KOPT-K1 (cell line): ENCODE results near the gene IFT25.
A peak's percentile ranks its signal among the peaks of the same experiment; 100 is the strongest.

Experiments used
- H3K27ac ChIP-seq: fragments of 200-600 bp; sonication (generic); 2 replicates; pipeline ENCODE4 v1.5.1; 2016; ENCODE audit warnings: antibody characterized with exemption, mild to moderate bottlenecking, low read depth, low read length; ENCODE audit not compliant: poor library complexity, severe bottlenecking
- H3K36me3 ChIP-seq: fragments of 200-600 bp; sonication (generic); 2 replicates; pipeline ENCODE4 v1.5.1; 2017; ENCODE audit warnings: antibody characterized with exemption, mild to moderate bottlenecking, low read length, moderate library complexity; ENCODE audit not compliant: insufficient read depth
- H3K9me3 ChIP-seq: fragments of 200-600 bp; sonication (generic); 2 replicates; pipeline ENCODE4 v1.5.1; 2017; ENCODE audit warnings: antibody characterized with exemption, low read length, mild to moderate bottlenecking; ENCODE audit not compliant: insufficient read depth, poor library complexity, severe bottlenecking

Gene IFT25

DNA sequence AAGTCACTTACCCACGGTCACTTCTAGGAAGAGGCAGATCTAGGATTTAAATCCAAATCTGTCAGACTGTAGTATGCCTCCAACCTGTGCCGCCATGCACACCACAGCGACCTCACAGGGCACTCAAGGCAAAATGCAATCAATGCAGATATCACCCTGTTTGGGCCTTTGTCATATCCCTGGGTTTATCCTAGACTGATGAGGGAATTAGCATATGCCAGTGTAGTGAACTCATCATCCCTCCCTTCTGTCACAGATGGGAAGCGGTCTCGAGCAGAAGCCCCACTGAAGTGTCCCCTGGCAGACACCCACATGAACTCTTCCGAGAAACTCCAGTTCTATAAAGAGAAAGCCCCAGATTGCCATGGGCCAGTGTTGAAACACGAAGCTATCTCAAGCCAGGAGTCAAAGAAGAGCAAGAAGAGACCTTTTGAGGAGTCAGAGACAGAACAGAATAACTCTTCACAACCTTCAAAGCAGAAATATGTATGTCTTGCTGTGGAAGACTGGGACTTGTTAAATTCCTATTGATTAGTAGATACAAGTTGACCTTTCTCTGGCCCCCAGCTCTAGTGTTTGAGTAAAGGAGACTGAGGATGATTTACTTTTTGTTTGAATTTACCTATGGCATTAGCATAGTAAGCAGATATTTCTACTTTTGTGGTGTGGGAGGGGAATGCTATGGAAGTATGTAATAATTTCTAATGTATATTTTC is 22.1 kb upstream of the IFT25 start:
- Histone ChIP-seq H3K9me3 (no peaks in the 10 kb centered on the region), H3K27ac (no peak overlapping the region), H3K36me3 (peaks cover 85% of the 10 kb centered on the region)

DNA sequence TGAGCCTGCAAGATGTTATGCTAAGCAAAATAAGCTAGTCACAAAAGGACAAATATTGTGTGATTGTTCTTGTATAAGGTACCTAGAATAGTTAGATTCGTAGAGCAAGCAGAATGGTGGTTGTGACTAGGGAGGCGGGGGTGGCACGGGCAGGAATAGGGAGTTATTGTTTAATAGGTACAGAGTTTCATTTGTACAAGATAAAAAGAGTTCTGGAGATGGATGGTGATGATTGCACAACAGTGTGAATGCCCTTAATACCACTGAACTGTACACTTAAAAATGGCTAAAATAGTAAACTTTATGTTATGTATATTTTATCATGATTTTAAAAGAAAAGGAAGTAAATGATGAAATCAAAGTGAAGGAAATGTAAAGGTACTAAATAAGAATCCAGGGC is 21.3 kb upstream of the IFT25 start:
- no peak overlapping the region for H3K27ac ChIP-seq
- H3K36me3 ChIP-seq = peaks cover 91% of the 10 kb centered on the region
- no peaks in the 10 kb centered on the region for H3K9me3 ChIP-seq

DNA sequence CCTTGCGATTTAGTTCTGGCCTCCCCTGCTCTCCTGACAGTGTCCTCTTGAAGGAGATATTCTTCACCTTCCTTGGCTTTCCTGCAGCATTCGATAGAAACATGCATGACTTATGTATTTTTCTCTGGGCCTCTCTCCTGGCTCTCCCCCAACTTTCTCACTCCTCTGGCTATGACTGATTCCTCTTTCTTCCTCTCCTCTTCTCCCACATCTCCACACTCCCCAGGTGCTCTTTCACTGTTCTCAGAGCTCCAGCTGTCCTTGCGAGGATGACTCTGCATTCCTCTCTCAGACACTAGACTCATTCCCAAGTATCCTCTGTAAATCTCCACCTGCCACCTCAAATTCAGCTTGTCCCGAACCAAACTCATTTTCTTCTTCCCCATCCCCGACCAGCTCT is 18.6 kb upstream of the IFT25 start:
- Histone ChIP-seq H3K9me3 (no peaks in the 10 kb centered on the region), H3K27ac (no peak overlapping the region), H3K36me3 (peaks cover 89% of the 10 kb centered on the region)

DNA sequence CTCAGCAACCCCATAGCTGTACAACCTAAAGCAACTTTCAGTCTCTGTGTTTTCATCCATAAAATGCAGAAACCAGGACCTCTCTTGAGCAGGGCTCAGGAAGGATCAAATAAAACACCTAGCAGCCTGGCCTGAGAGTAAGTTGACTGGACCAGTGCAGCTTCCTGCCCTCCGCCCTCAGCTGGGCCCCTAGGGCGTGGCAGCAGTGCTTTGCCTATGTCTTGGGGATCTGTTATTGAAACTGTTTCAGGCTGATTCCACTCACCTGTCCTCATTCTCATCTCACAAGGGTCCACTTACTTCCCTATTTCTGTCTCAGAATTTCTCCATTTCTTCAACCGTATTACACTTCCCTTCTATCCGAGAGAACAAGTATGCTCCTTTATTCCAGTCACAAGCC is 18.0 kb upstream of the IFT25 start:
- Histone ChIP-seq H3K36me3 (peaks cover 87% of the 10 kb centered on the region), H3K9me3 (no peaks in the 10 kb centered on the region), H3K27ac (no peak overlapping the region)

DNA sequence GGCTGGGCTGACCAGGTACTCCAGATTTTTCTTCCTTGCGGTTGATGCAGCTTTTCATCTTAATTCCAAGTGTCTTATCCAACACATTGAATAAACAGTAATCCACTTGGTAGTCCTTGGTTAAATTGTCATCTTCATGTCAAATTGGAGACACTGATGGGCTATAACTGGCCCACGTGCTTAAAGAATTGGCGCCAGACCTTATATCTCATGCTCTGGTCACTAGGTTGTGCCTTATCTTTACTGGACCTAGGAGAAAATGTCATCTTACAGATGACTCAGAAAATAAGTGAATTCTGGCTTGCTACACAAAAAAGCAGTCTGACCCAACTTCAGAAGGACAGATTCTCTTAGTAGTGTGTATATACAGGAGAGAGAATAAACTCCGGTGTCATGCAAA is 16.9 kb upstream of the IFT25 start:
- H3K27ac ChIP-seq = no peak overlapping the region
- no peaks in the 10 kb centered on the region for H3K9me3 ChIP-seq
- H3K36me3 ChIP-seq = peaks cover 78% of the 10 kb centered on the region

DNA sequence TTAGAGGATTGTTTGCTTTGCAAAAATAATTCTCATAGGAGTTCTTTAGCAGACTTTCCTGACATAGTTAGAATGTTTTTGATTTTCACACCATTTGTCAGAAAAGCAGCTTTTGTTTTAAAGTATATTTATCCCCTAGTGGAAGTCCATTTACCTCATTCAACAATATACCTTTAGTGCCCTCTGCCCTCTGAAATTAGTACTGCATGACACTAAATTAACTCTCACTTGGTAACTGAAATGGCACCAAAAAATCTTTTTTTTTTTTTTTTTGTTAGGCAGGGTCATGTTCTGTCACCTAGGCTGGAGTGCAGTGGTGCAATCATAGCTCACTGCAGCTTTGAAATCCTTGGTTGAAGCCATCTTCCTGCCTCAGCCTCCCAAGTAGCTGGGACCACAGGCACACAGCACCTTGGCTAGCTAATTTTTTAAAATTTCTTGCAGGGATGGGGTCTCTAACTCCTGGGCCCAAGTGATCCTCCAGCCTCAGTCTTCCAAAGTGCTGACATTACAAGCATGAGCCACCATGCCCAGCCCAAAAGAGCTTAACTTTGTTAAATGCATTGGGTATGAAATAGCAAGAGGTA is 14.3 kb upstream of the IFT25 start:
- H3K27ac ChIP-seq = no peak overlapping the region
- H3K9me3 ChIP-seq = no peaks in the 10 kb centered on the region
- peaks cover 67% of the 10 kb centered on the region for H3K36me3 ChIP-seq

DNA sequence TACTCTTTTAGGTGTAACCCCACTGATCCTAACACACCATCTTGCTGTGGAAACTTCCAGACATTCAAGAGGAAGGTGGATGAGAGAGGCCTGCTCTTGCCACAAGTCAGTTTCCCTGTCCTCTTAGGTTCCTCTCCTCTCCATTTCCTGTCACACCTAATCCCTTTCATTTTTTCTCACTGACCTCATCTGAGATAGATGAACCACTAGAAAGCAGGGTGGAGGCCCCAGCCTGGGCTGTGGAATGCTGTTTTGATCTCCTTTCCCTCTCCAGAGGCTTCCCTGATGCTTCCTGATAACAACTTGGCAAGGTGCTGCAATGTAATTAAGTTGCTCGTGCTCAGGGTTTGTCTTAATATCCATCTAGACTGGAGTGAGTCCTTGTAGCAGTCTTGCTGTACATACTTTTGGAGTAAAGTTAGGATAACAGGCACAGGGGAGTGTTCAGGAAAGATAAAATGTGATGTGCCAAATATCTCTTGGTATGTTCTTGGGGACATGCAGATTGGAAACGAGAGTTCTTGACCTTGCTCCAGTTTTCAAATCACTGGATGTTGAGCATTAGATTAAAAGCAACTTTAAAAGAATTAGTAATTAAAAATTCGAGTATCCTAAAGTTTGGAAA is 11.8 kb upstream of the IFT25 start:
- H3K9me3 ChIP-seq = no peaks in the 10 kb centered on the region
- peaks cover 63% of the 10 kb centered on the region for H3K36me3 ChIP-seq
- H3K27ac ChIP-seq = no peak overlapping the region

DNA sequence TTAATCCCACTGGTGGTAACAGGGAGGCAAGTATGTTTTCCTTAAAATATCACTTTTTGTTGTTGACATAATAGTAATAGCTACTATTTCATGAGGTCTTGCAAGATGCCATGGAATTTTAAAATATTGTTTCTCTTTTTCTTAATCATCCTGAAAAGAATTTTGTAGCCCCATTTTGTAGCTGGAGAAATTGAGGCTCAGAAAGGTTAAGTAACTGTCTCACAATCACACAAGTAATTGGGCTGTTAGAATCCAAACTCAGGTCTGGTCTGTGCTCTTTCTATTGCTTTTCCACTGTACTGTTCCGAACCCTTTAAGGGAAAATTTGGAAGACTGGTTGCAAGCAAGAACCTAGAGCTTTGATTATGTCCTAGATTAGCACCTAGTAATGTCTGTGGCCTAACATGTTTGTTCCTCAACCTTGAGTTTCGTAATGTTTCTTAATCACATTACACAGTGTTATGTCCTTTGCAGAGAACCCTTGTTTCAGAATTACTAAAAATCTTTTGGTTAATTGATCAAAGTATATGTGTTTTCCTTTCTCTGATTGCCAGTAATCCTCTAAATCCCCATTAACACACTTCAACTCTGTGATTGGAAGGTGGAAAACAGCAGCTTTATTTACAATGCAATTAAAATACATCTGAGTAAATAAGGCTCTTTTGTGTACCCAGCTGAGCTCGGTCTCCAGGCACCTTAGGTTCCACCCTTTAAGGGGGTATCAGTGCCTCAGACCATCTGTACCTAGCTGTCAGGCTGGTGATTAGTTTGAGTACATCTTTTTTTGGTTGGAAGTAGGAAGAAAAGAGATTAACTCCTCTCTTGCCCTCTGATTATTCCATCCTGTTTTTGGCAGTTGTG is 11.0 kb upstream of the IFT25 start:
- Histone ChIP-seq H3K27ac (no peak overlapping the region), H3K36me3 (peaks cover 63% of the 10 kb centered on the region), H3K9me3 (no peaks in the 10 kb centered on the region)

DNA sequence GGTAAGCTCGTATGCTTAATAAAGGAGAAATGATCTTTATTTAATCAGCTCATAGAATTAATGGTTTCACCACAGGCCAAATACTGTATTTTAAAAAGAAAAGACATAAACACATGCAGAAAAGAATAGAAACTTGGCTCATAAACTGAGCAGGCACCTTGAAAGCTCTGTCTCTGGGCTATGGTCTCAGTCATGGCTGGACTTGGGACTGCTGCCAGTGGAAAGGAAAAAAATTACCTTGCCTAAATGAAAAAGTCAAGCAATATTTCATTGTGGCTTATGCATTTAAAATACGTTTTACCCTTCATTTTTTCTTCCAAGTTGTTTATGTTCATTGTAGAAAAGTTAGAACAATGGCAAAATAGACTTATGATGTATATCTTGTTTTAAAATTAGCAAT is 8.6 kb upstream of the IFT25 start:
- Histone ChIP-seq H3K36me3 (peaks cover 54% of the 10 kb centered on the region), H3K27ac (no peak overlapping the region)

DNA sequence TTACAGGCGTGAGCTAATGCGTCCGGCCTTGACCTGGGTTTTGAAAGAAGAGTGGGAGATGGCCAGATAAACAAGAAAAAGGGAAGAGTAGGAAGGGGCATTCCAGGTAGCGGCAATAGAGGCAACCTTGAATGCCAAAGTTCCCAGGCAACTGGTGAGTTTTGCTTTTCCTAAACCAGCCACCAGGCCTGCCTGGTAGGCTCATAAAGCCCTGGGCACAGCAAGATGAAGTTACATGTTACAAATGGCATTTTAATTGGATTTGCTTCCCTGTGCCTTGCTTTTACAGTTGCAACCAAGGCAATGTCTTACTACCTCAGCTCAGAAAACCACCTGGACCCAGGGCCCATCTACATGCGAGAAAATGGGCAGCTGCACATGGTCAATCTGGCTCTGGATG is 6.2 kb upstream of the IFT25 start:
- Histone ChIP-seq H3K36me3 (peaks cover 47% of the 10 kb centered on the region), H3K9me3 (no peaks in the 10 kb centered on the region), H3K27ac (no peak overlapping the region)

More for the DNA sequence above, 8.6 kb upstream of the IFT25 start:
- H3K9me3 ChIP-seq = no peaks in the 10 kb centered on the region

DNA sequence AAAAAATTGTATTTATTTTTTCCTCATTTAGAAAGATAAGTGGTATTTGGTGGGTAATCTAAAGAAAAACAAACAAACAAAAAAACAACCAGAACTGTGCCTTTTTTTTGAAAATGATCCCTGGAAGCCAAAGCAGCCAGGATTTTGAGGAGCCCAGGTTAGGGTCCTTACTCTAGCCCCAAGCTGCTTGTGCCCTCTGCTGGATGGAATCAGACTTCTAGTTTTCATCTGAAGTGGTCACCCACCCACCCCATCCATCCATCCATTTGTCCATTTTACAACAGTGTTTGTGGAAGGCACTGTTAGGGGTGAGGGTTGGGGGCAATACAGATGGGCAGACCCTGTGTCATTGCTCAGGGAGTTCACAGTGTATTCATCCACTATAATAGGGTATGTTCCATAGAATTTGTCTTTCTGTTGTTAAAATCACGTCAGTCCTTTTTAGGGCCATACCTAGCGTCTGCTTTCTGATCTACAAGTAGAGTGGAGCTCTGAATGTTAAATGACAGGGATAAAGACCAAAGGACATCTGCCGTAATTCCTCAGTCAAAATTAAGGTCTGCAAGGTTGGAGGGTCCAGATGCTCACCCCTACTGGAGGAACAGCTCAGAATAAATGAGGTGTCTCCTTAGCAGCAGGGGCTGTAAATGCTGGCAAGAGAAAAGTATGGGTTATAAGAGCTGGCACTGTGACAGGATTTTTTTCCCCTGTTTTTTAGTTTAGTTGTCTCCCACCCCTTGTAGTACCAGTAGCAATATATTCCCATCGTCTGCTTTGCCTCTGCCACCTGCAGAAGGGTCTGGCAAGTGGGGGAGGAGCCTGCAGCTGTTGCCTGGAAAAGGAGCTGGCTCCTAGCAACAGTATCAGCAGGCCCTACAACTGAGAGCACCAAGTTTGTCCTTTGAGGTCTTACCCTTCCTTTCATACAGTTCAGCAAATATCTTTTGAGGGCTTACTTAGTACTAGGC is 3.8 kb upstream of the IFT25 start:
- Histone ChIP-seq H3K9me3 (no peaks in the 10 kb centered on the region), H3K27ac (no peak overlapping the region), H3K36me3 (peaks cover 46% of the 10 kb centered on the region)

DNA sequence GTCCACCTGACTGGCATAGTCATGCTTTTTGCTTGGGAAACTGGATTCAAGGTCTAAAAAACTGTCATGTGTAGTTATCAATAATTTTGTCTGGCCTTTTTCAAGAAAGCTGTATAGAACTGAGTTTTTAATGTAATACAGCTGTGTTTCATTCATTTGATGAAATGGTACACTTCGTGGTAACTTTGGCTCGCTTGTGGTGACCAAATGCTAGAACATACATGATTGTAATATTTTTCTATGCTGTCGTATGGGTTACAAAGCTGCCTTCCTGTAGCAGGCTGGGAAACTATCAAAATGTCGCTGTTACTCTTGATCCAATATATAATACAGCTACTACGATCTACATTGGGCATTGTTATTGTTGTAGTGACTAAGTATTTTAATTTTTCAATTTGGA is 2.8 kb upstream of the IFT25 start:
- H3K27ac ChIP-seq = no peak overlapping the region
- H3K36me3 ChIP-seq = peaks cover 36% of the 10 kb centered on the region
- no peaks in the 10 kb centered on the region for H3K9me3 ChIP-seq

DNA sequence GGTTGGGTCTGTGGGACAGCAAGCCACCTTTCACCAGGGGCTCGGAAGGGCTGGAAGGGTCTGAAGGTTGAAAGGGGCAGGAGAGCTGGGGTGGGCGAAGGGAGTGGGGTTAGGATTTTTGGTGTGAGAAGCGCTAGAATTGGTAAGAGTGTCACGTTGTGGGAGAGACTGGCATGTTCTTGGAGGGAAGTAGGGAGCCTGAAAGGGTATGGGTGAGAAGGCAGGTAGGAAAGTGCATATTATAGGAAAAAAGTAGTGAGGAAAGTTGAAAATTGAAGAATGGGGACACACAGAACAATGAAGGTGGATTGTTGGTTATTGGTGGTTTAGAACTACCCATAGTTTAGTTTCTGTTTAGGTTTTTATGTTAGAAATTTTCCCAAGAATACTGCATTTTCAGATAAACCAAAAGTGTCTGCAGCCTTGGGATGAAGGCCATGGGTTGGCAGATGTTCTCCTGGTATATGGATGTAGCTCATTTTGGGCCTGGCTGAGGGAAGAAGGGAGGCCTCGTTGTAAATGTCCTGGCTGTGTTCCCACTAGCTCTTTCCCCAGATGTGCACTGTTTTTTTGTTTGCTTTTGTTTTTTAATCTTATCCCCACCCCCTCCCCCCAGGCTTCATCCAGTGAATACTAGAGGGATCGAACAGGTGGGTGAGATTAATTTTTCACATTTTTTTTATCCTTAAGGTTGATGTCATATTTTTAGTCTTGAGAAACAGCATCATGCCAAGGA is 1.8 kb upstream of the IFT25 start:
- Histone ChIP-seq H3K27ac (peak overlapping the region; percentile 71), H3K36me3 (peaks cover 26% of the 10 kb centered on the region), H3K9me3 (no peaks in the 10 kb centered on the region)
